ENCODE data around the gene FBXO28. TPM values are rescaled to one million over a fixed set of nuclear protein-coding genes. Genes with fewer than 3 reads are reported as not detected.
A peak's percentile ranks its signal among the peaks of the same experiment; 100 is the strongest.

FBXO28 gene
- total RNA-seq, 1 experiment from 2014 or later: 49.7 TPM

DNA sequence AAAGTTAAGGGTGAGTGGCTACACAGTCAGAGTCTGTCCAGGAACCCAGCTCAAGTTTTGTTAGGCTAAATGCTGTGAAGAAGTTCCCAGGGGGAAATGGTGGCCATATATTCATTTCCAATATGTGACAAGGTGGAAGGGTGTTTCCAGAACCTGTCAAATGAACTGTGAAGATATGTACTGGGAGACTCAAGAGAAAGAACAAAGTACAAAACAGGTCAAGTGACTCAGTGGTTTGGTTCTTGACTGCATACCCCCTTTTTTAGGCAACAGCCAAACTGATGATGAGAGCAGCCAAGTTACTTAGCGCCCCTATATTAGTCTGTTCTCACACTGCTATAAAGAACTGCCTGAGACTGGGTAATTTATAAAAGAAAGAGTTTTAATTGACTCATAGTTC lies 18.6 kb upstream of the FBXO28 start:
- DNase-seq (ENCODE audit: low read depth): no peak

DNA sequence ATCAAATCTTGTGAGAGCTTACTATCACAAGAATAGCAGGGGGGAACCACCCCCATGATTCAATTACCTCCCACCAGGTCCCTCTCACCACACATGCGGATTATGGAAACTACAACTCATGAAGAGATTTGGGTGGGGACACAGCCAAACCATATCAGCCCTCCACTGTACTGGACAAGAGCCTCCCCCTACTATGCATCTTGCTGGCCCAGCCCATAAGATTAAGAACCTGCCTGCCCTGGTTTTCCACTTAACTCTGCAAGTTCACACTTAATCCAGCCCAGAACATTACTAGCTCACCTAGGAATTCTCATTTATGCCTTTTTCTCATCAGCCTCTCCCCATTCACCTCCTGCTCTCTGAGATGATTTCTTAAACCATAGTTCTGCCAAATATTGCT lies 18.0 kb upstream of the FBXO28 start:
- no peak for DNase-seq (ENCODE audit: low read depth)

GRCh38 chr1:224096773-224097172 lies 17.1 kb upstream of the FBXO28 start:
- DNase-seq (ENCODE audit: low read depth): no peak

GRCh38 chr1:224098007-224098406 lies 15.9 kb upstream of the FBXO28 start:
- no peak for DNase-seq (ENCODE audit: low read depth)

DNA sequence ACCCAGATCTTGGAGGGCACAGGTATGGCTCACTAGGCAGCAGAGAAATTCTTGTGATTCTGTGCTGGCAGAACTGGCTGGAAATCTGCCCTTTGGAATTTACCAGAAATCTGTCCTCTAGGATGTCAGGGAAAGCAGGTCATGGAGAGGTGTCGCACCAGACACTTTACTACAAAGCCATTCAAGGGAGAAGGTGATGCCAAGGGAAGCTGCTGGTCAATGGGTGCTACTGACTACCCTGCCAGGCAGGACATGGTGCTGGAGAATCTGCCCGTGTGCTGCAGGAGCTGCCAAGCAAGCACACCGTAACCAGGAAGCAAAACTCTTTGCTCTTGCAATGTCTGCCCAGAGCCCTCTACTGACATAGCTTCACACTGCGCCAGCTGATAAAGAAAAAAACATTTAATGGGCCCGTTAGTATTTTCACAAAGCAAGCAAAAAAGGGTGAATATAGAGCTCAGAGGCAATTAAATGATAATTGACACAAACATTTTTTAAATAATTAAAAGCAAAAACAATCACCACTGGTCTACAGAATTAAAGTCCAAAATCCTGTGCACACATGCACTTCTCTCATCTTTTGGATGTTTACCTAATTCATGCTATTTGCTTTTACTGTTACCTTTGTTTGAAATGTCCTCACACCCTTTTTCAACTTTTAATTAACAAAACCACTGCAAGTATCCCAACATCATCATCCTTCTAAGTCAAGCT lies 7.2 kb upstream of the FBXO28 start:
- peak; percentile 65 for DNase-seq (ENCODE audit: low read depth)

- DNase-seq (ENCODE audit: low read depth): no peak
These were observed 6.7 kb upstream of the FBXO28 start for GRCh38 chr1:224107282-224107625.

GRCh38 chr1:224108991-224109390 lies 4.9 kb upstream of the FBXO28 start:
- no peak for DNase-seq (ENCODE audit: low read depth)

DNA sequence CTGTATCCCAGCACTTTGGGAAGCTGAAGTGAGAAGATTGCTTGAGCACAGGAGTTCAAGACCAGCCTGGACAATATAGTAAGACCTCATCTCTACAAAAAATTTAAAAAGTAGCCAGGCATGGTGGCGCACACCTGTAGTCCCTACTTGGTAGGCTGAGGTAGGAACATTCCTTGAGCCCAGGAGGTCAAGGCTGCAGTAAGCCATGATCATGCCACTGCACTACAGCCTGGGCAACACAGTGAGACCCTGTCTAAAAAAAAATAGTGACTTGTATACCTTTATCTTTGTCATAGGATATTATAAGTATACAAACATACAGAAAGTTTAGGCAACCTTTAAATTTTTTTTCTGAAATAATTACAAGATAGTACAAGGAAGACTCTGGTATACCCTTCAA lies 3.9 kb upstream of the FBXO28 start:
- no peak for DNase-seq (ENCODE audit: low read depth)

- DNase-seq (ENCODE audit: low read depth): no peak
These were observed 906 bp upstream of the FBXO28 start for GRCh38 chr1:224113005-224113404.

GRCh38 chr1:224113545-224113917 lies 380 bp upstream of the FBXO28 start:
- DNase-seq (ENCODE audit: low read depth): no peak

GRCh38 chr1:224114787-224115175 lies 870 bp downstream of the FBXO28 start:
- no peak for DNase-seq (ENCODE audit: low read depth)

- DNase-seq (ENCODE audit: low read depth): peak; percentile 47
These were observed 2.2 kb downstream of the FBXO28 start for GRCh38 chr1:224116131-224116530.

GRCh38 chr1:224118688-224119087 lies 4.8 kb downstream of the FBXO28 start:
- no peak for DNase-seq (ENCODE audit: low read depth)

GRCh38 chr1:224123136-224123535 lies 9.2 kb downstream of the FBXO28 start:
- no peak for DNase-seq (ENCODE audit: low read depth)

DNA sequence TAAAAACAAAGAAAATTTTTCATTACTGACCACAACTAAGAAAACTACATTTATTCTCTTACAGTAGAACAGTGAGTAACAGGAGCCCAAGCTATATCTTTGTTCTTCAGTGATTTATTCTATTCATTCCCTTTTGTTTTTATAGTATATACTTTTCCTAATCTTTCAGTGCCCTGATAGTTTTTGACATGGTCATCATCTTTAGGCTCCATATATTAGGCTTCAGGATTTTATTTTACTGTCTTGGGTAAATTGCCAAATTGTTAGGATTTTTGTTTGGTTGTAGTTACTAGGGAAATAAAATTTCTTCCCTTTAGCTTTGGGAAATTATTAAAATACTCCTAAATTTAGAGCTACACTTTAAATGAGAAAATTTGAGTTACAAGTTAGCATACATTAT lies 10.3 kb downstream of the FBXO28 start:
- DNase-seq (ENCODE audit: low read depth): no peak

DNA sequence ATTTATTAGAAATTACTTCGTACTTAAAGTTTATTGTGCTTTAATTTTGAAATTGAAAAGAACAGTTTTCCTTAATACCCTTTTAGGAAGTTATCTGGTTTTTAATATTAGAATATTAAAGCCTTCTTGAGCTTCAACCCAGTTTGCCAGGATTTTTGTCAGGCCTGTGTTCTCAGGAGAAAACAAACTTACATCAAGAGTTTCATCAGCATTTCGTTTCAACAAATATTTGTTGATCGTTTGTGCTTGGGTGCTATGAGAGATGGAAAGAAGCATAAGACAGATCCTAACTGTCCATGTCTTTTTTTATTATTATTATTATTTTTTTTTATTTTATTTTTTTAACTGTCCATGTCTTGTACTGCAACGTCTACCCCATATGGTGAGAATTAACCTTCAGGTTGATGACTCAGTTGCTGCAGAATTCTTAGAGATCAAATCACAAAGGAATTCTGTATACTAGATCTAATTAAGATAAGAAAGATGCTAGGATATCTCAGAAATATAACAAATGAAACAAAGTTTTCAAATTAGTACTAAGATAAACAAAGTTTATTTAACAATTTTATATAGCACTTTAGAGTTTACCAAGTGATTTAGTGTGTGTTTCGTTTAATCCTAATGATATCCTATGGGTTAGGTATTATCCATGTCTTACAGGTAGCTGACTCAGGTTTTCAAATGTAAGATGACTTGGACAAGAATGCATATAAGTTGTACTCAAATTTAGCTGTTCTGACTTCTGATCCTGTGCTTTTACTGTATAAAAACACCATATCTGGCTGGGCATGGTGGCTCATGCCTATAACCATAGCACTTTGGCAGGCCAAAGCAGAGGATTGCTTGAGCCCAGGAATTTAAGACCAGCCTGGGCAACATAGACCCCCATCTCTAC lies 14.3 kb downstream of the FBXO28 start:
- DNase-seq (ENCODE audit: low read depth): no peak

- DNase-seq (ENCODE audit: low read depth): no peak
These were observed 17.3 kb downstream of the FBXO28 start for GRCh38 chr1:224131253-224131652.

DNA sequence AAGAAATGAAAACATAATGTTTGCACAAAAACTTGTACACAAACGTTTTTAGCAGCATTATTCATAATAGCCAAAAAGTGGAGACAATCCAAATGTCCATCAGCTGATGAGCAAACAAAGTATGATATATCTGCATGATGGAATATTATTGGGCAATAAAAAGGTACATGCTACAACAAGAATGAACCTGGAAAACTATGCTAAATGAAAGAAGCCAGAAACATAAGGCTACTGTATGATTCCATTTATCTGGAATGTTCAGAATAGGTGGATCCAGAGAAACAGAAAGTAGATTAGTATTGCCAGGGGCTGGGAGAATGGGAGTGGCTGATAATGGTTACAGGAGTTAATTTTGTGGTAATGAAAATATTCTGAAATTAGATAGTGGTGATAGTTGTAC lies 19.0 kb downstream of the FBXO28 start:
- DNase-seq (ENCODE audit: low read depth): no peak

GRCh38 chr1:224133741-224134299 lies 19.9 kb downstream of the FBXO28 start:
- DNase-seq (ENCODE audit: low read depth): no peak

DNA sequence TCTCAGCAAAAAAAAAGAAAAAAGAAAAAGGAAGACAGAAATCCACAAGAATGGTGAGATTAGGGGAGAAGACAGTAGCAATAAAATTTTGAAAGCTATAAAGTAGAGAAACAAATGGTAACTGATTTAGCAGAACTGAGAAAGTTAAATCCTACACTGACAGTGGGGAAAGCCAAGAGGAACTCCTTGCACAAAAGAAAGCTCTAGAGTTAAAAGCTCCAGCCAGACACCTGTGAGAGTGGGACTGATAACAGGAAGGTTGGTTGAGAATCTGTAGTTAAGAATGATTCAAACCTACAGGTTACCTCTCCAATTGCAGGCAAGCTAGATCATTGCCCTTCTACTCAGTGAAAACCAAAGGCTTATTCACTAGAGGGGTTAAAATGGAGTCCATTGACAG lies 23.6 kb downstream of the FBXO28 start:
- DNase-seq (ENCODE audit: low read depth): no peak

- no peak for DNase-seq (ENCODE audit: low read depth)
These were observed 24.3 kb downstream of the FBXO28 start for GRCh38 chr1:224138198-224138597.

GRCh38 chr1:224141693-224142092 lies 27.8 kb downstream of the FBXO28 start:
- no peak for DNase-seq (ENCODE audit: low read depth)

- DNase-seq (ENCODE audit: low read depth): no peak
These were observed 35.8 kb downstream of the FBXO28 start for GRCh38 chr1:224149709-224150108.

Data from HT1080 (cell line).